ENCODE results near the gene LSM10.

LSM10 gene

GRCh38 chr1:36397378-36398230, at the start of gene LSM10:
Gene LSM10 (minus strand): TSS chr1:36397908. CDS start chr1:36394129, 3,779 bp downstream.
- in situ Hi-C loops (cut with HindIII; ENCODE audit: low pct_ligation_motif_present, low pct_unique_long_range_greater_than_20kb, low sequenced_read_pairs): no loop called here
- peak; percentile 90 for DNase-seq

- DNase-seq: no peak
- in situ Hi-C loops (cut with HindIII; ENCODE audit: low pct_ligation_motif_present, low pct_unique_long_range_greater_than_20kb, low sequenced_read_pairs): no loop called here
Measured at GRCh38 chr1:36447450-36447849, 49.7 kb upstream of the LSM10 start.

GRCh38 chr1:36446746-36447145, 49.0 kb upstream of the LSM10 start:
- in situ Hi-C loops (cut with HindIII; ENCODE audit: low pct_ligation_motif_present, low pct_unique_long_range_greater_than_20kb, low sequenced_read_pairs): no loop called here
- DNase-seq: no peak

GRCh38 chr1:36446271-36446670, 48.6 kb upstream of the LSM10 start:
- in situ Hi-C loops (cut with HindIII; ENCODE audit: low pct_ligation_motif_present, low pct_unique_long_range_greater_than_20kb, low sequenced_read_pairs): no loop called here

GRCh38 chr1:36443297-36443696, 45.6 kb upstream of the LSM10 start:
- in situ Hi-C loops (cut with HindIII; ENCODE audit: low pct_ligation_motif_present, low pct_unique_long_range_greater_than_20kb, low sequenced_read_pairs): no loop called here
- no peak for DNase-seq

More at GRCh38 chr1:36446271-36446670, 48.6 kb upstream of the LSM10 start:
- DNase-seq: no peak

GRCh38 chr1:36442337-36442736, 44.6 kb upstream of the LSM10 start:
- in situ Hi-C loops (cut with HindIII; ENCODE audit: low pct_ligation_motif_present, low pct_unique_long_range_greater_than_20kb, low sequenced_read_pairs): no loop called here

GRCh38 chr1:36440646-36441045, 42.9 kb upstream of the LSM10 start:
- DNase-seq: no peak
- in situ Hi-C loops (cut with HindIII; ENCODE audit: low pct_ligation_motif_present, low pct_unique_long_range_greater_than_20kb, low sequenced_read_pairs): no loop called here

More at GRCh38 chr1:36442337-36442736, 44.6 kb upstream of the LSM10 start:
- DNase-seq: no peak

GRCh38 chr1:36440044-36440443, 42.3 kb upstream of the LSM10 start:
- DNase-seq: no peak
- in situ Hi-C loops (cut with HindIII; ENCODE audit: low pct_ligation_motif_present, low pct_unique_long_range_greater_than_20kb, low sequenced_read_pairs): no loop called here

GRCh38 chr1:36438715-36439114, 41.0 kb upstream of the LSM10 start:
- no peak for DNase-seq
- in situ Hi-C loops (cut with HindIII; ENCODE audit: low pct_ligation_motif_present, low pct_unique_long_range_greater_than_20kb, low sequenced_read_pairs): no loop called here

- DNase-seq: peak; percentile 22
- in situ Hi-C loops (cut with HindIII; ENCODE audit: low pct_ligation_motif_present, low pct_unique_long_range_greater_than_20kb, low sequenced_read_pairs): no loop called here
Measured at GRCh38 chr1:36436821-36437220, 39.1 kb upstream of the LSM10 start.

GRCh38 chr1:36433102-36433501, 35.4 kb upstream of the LSM10 start:
- in situ Hi-C loops (cut with HindIII; ENCODE audit: low pct_ligation_motif_present, low pct_unique_long_range_greater_than_20kb, low sequenced_read_pairs): no loop called here
- DNase-seq: no peak

GRCh38 chr1:36432616-36433015, 34.9 kb upstream of the LSM10 start:
- in situ Hi-C loops (cut with HindIII; ENCODE audit: low pct_ligation_motif_present, low pct_unique_long_range_greater_than_20kb, low sequenced_read_pairs): no loop called here
- DNase-seq: peak; percentile 55

- no peak for DNase-seq
- in situ Hi-C loops (cut with HindIII; ENCODE audit: low pct_ligation_motif_present, low pct_unique_long_range_greater_than_20kb, low sequenced_read_pairs): no loop called here
Measured at GRCh38 chr1:36425791-36426190, 28.1 kb upstream of the LSM10 start.

- no peak for DNase-seq
- in situ Hi-C loops (cut with HindIII; ENCODE audit: low pct_ligation_motif_present, low pct_unique_long_range_greater_than_20kb, low sequenced_read_pairs): no loop called here
Measured at GRCh38 chr1:36421649-36422048, 23.9 kb upstream of the LSM10 start.

- peak; percentile 84 for DNase-seq
- in situ Hi-C loops (cut with HindIII; ENCODE audit: low pct_ligation_motif_present, low pct_unique_long_range_greater_than_20kb, low sequenced_read_pairs): no loop called here
Measured at GRCh38 chr1:36420836-36421317, 23.2 kb upstream of the LSM10 start.

- no peak for DNase-seq
- in situ Hi-C loops (cut with HindIII; ENCODE audit: low pct_ligation_motif_present, low pct_unique_long_range_greater_than_20kb, low sequenced_read_pairs): no loop called here
Measured at GRCh38 chr1:36420409-36420808, 22.7 kb upstream of the LSM10 start.

- in situ Hi-C loops (cut with HindIII; ENCODE audit: low pct_ligation_motif_present, low pct_unique_long_range_greater_than_20kb, low sequenced_read_pairs): no loop called here
Measured at GRCh38 chr1:36419569-36419968, 21.9 kb upstream of the LSM10 start.

GRCh38 chr1:36419140-36419539, 21.4 kb upstream of the LSM10 start:
- DNase-seq: no peak
- in situ Hi-C loops (cut with HindIII; ENCODE audit: low pct_ligation_motif_present, low pct_unique_long_range_greater_than_20kb, low sequenced_read_pairs): no loop called here

More at GRCh38 chr1:36419569-36419968, 21.9 kb upstream of the LSM10 start:
- DNase-seq: no peak

- no peak for DNase-seq
Measured at GRCh38 chr1:36417931-36418330, 20.2 kb upstream of the LSM10 start.

GRCh38 chr1:36415661-36416326, 18.1 kb upstream of the LSM10 start:
- in situ Hi-C loops (cut with HindIII; ENCODE audit: low pct_ligation_motif_present, low pct_unique_long_range_greater_than_20kb, low sequenced_read_pairs): no loop called here
- DNase-seq: no peak

More at GRCh38 chr1:36417931-36418330, 20.2 kb upstream of the LSM10 start:
- in situ Hi-C loops (cut with HindIII; ENCODE audit: low pct_ligation_motif_present, low pct_unique_long_range_greater_than_20kb, low sequenced_read_pairs): no loop called here
